Measurements from ENCODE around the gene CAMTA2.

- no peak for TF ChIP-seq POLR2AphosphoS5 (IDR thresholded peaks at IDR 0.05)
- TF ChIP-seq POLR2A (IDR thresholded peaks at IDR 0.05; ENCODE audit: low read depth), result no peak
- TF ChIP-seq, protein P1, sequence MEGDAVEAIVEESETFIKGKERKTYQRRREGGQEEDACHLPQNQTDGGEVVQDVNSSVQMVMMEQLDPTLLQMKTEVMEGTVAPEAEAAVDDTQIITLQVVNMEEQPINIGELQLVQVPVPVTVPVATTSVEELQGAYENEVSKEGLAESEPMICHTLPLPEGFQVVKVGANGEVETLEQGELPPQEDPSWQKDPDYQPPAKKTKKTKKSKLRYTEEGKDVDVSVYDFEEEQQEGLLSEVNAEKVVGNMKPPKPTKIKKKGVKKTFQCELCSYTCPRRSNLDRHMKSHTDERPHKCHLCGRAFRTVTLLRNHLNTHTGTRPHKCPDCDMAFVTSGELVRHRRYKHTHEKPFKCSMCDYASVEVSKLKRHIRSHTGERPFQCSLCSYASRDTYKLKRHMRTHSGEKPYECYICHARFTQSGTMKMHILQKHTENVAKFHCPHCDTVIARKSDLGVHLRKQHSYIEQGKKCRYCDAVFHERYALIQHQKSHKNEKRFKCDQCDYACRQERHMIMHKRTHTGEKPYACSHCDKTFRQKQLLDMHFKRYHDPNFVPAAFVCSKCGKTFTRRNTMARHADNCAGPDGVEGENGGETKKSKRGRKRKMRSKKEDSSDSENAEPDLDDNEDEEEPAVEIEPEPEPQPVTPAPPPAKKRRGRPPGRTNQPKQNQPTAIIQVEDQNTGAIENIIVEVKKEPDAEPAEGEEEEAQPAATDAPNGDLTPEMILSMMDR (IDR thresholded peaks at IDR 0.05), result no peak
These were observed 33.1 kb upstream of the CAMTA2 start for GRCh38 chr17:5020502-5021023.
